A673 (cell line): ENCODE measurements around the gene NHLRC1. TPM values are rescaled to one million over a fixed set of nuclear protein-coding genes. Genes with fewer than 3 reads are reported as not detected.

Experiments
- BruUV-seq: library from RNA; stranded (reverse); fragments of 400-500 nt; replicated peaks from 2 replicates; lab custom pipeline; 2021; lab: Mats Ljungman, UMichigan
- CTCF ChIA-PET: fragments of 300-600 bp; sonication (Branson Sonifier 250); formaldehyde crosslinking; loops from one replicate; lab custom pipeline; 2022; ENCODE audit warnings: antibody characterized with exemption; lab: Charles Lee
- POLR2A ChIA-PET: fragments of 300-600 bp; sonication (Branson Sonifier 250); formaldehyde crosslinking; loops from one replicate; lab custom pipeline; 2022; ENCODE audit warnings: antibody characterized with exemption; ENCODE audit not compliant: low non-redundant PET; lab: Charles Lee
- DNase-seq: peaks from one replicate; pipeline ENCODE4 v3.0.0-alpha.2; 2015; ENCODE audit warnings: low spot score
- H3K27ac ChIP-seq: fragments of 200-600 bp; sonication (generic); 2 replicates; pipeline ENCODE4 v1.5.1; 2016; ENCODE audit warnings: mixed run types, low read depth, mild to moderate bottlenecking, mixed read lengths, antibody characterized with exemption, low read length; ENCODE audit not compliant: poor library complexity, severe bottlenecking
- H3K27me3 ChIP-seq: fragments of 200-600 bp; sonication (generic); replicated peaks from 2 replicates; pipeline ENCODE4 v1.6.1; 2017; ENCODE audit warnings: mixed run types, low read depth, mild to moderate bottlenecking, mixed read lengths, antibody characterized with exemption, low read length; ENCODE audit not compliant: insufficient read depth, poor library complexity
- H3K36me3 ChIP-seq: fragments of 200-600 bp; sonication (generic); 2 replicates; pipeline ENCODE4 v1.6.1; 2016; ENCODE audit warnings: mixed run types, mild to moderate bottlenecking, mixed read lengths, antibody characterized with exemption, low read length; ENCODE audit not compliant: insufficient read depth, poor library complexity, severe bottlenecking
- H3K4me1 ChIP-seq: fragments of 200-600 bp; sonication (generic); 2 replicates; pipeline ENCODE4 v1.6.1; 2017; ENCODE audit warnings: mixed run types, mild to moderate bottlenecking, mixed read lengths, antibody characterized with exemption, low read length; ENCODE audit not compliant: insufficient read depth, poor library complexity, severe bottlenecking
- H3K4me3 ChIP-seq: fragments of 200-600 bp; sonication (generic); 2 replicates; pipeline ENCODE4 v1.5.1; 2016; ENCODE audit warnings: low read depth, mixed run types, mild to moderate bottlenecking, mixed read lengths, low read length; ENCODE audit not compliant: poor library complexity, severe bottlenecking
- H3K9me3 ChIP-seq: fragments of 200-600 bp; sonication (generic); 2 replicates; pipeline ENCODE4 v1.6.1; 2016; ENCODE audit warnings: mixed run types, low read depth, mild to moderate bottlenecking, mixed read lengths, antibody characterized with exemption, low read length; ENCODE audit not compliant: poor library complexity, severe bottlenecking
- CTCF ChIP-seq: fragments of 300-800, 200-600 bp; sonication (generic); conservative IDR thresholded peaks from 2 replicates; pipeline ENCODE4 v1.5.1; 2017; ENCODE audit warnings: low read depth, mild to moderate bottlenecking, antibody characterized with exemption, low read length, moderate library complexity, mixed read lengths
- EZH2 ChIP-seq: fragments of 200-600 bp; sonication (generic); IDR thresholded peaks from 2 replicates; pipeline ENCODE4 v1.6.1; 2017; ENCODE audit warnings: borderline replicate concordance, low read depth, mild to moderate bottlenecking, mixed read lengths, antibody characterized with exemption, low read length; ENCODE audit not compliant: poor library complexity, severe bottlenecking
- intact Hi-C: fragments of 100-400 bp; cut with micrococcal nuclease; formaldehyde crosslinking; loops from one replicate; pipeline ENCODE4 v1.10.0; 2022; ENCODE audit not compliant: unreplicated experiment
- total RNA-seq: library from RNA; stranded (reverse); gene quantifications from 2 replicates; pipeline ENCODE4 v1.2.3, GENCODE V29; 2021

The NHLRC1 gene
- total RNA-seq, 1 experiment from 2014 or later, result 4.3 TPM

- Histone ChIP-seq H3K36me3 (no peaks in the 10 kb centered on the region), H3K4me1 (no peaks in the 10 kb centered on the region), H3K9me3 (no peaks in the 10 kb centered on the region), H3K27ac (no peak overlapping the region), H3K4me3 (no peak overlapping the region), H3K27me3 (no peaks in the 10 kb centered on the region)
- ChIA-PET POLR2A (no interaction called here), CTCF (no interaction called here)
- intact Hi-C loops, result no loop called here
- BruUV-seq, result no TSS peak
- no peak for DNase-seq
- TF ChIP-seq EZH2 (no peak), CTCF (no peak)
Observed at GRCh38 chr6:18096423-18096822, 26.1 kb downstream of the NHLRC1 start.

- no TSS peak for BruUV-seq
- TF ChIP-seq CTCF (no peak), EZH2 (no peak)
- H3K27me3 ChIP-seq, result no peaks in the 10 kb centered on the region
- no peaks in the 10 kb centered on the region for H3K9me3 ChIP-seq
- H3K4me1 ChIP-seq, result no peaks in the 10 kb centered on the region
- no peak overlapping the region for H3K27ac ChIP-seq
- DNase-seq, result no peak
- H3K36me3 ChIP-seq, result no peaks in the 10 kb centered on the region
- ChIA-PET CTCF (no interaction called here), POLR2A (no interaction called here)
- H3K4me3 ChIP-seq, result no peak overlapping the region
- intact Hi-C loops, result no loop called here
Observed at GRCh38 chr6:18091382-18091781, 31.1 kb downstream of the NHLRC1 start.

- ChIA-PET CTCF (interaction anchor here (0.6 kb wide), 1 partner anchor 491 kb away, joined by 9 read pairs; the partner anchor contains the start of gene FAM8A1), POLR2A (no interaction called here)
- intact Hi-C loops, result no loop called here
- no peaks in the 10 kb centered on the region for H3K9me3 ChIP-seq
- no peaks in the 10 kb centered on the region for H3K4me1 ChIP-seq
- H3K27ac ChIP-seq, result no peak overlapping the region
- no TSS peak for BruUV-seq
- no peaks in the 10 kb centered on the region for H3K36me3 ChIP-seq
- H3K27me3 ChIP-seq, result no peaks in the 10 kb centered on the region
- TF ChIP-seq CTCF (no peak), EZH2 (no peak)
- no peak for DNase-seq
- no peak overlapping the region for H3K4me3 ChIP-seq
Observed at GRCh38 chr6:18090349-18090786, 32.1 kb downstream of the NHLRC1 start.
